Putamen (tissue), 1 donor: ENCODE data around the gene GMDS.
A peak's percentile ranks its signal among the peaks of the same experiment; 100 is the strongest.

ENCODE experiments used
- DNase-seq: peaks from one replicate; pipeline ENCODE4 v3.0.0-alpha.2; 2016; ENCODE audit warnings: low spot score

GMDS gene

GRCh38 chr6:1614448-1615150, 630.8 kb downstream of the GMDS start:
- DNase-seq = no peak

- no peak for DNase-seq
Observed at GRCh38 chr6:1613688-1614447, 631.5 kb downstream of the GMDS start.

- DNase-seq = no peak
Observed at GRCh38 chr6:1613346-1613687, 632.1 kb downstream of the GMDS start.

GRCh38 chr6:1612974-1613306, 632.5 kb downstream of the GMDS start:
- DNase-seq = no peak

GRCh38 chr6:1612299-1612973, 633.0 kb downstream of the GMDS start:
- DNase-seq = no peak

- no peak for DNase-seq
Observed at GRCh38 chr6:1611572-1612298, 633.7 kb downstream of the GMDS start.

- no peak for DNase-seq
Observed at GRCh38 chr6:1611322-1611571, 634.2 kb downstream of the GMDS start.

- no peak for DNase-seq
Observed at GRCh38 chr6:1610497-1611321, 634.7 kb downstream of the GMDS start.

- DNase-seq = peak; percentile 34
Observed at GRCh38 chr6:1609648-1610496, 635.5 kb downstream of the GMDS start, which contains the start of gene FOXC1. FOXC1 (plus strand) TSS chr6:1609915; CDS start chr6:1610446, 531 bp downstream.

- no peak for DNase-seq
Observed at GRCh38 chr6:1609041-1609647, 636.3 kb downstream of the GMDS start.

GRCh38 chr6:1608222-1609040, 637.0 kb downstream of the GMDS start:
- no peak for DNase-seq

GRCh38 chr6:1607516-1608221, 637.7 kb downstream of the GMDS start:
- no peak for DNase-seq

- no peak for DNase-seq
Observed at GRCh38 chr6:1606780-1607515, 638.5 kb downstream of the GMDS start.

- no peak for DNase-seq
Observed at GRCh38 chr6:1605893-1606779, 639.3 kb downstream of the GMDS start.

- no peak for DNase-seq
Observed at GRCh38 chr6:1605004-1605892, 640.2 kb downstream of the GMDS start.
